SK-N-SH (cell line): ENCODE results near the gene AKAP11. TPM values are rescaled to one million over a fixed set of nuclear protein-coding genes. Genes with fewer than 3 reads are reported as not detected.

Experiments
- CTCF ChIA-PET: fragments of 300-600, 350-600 bp; formaldehyde crosslinking; extraction: SDS; loops from one replicate; lab custom pipeline; 2021; lab: Yijun Ruan, JAX
- POLR2A ChIA-PET: fragments of 350-600 bp; sonication (Branson Sonifier 250); formaldehyde crosslinking; extraction: SDS; loops from one replicate; lab custom pipeline; 2020; ENCODE audit warnings: antibody characterized with exemption, inconsistent platforms; lab: Yijun Ruan, JAX
- DNase-seq: peaks from one replicate; pipeline ENCODE4 v3.0.0; 2012
- H2AFZ ChIP-seq: fragments of 200-600 bp; sonication (generic); 2 replicates; pipeline ENCODE4 v1.8.1; 2016; ENCODE audit warnings: antibody characterized with exemption, mild to moderate bottlenecking, low read depth
- H3F3A ChIP-seq: fragments of 200-600 bp; sonication (generic); replicated peaks from 2 replicates; pipeline ENCODE3; 2016; ENCODE audit warnings: antibody characterized with exemption, mild to moderate bottlenecking; ENCODE audit not compliant: insufficient read depth
- H3K27ac ChIP-seq, 2 experiments: fragments of 200-500 bp in 1 of 2; fragments of 200-600 bp in 1 of 2; sonication (Bioruptor generic) in 1 of 2; sonication (generic), shearing (Covaris generic) in 1 of 2; 2 replicates each; pipeline versions ENCODE4 v1.5.1 to v1.6.1; 2014 to 2016; ENCODE audit warnings: low read depth in 2 of 2, inconsistent platforms in 1 of 2, low read length in 1 of 2, mild to moderate bottlenecking in 1 of 2, mixed read lengths in 1 of 2
- H3K27me3 ChIP-seq: fragments of 200-600 bp; sonication (generic), shearing (Covaris generic); 2 replicates; pipeline ENCODE4 v1.6.1; 2016; ENCODE audit warnings: mixed run types; ENCODE audit not compliant: insufficient read depth
- H3K36me3 ChIP-seq, 2 experiments: fragments of 200-500 bp in 1 of 2; fragments of 200-600 bp in 1 of 2; sonication (Bioruptor generic) in 1 of 2; sonication (generic) in 1 of 2; replicated peaks in 1 of 2; 2 replicates each; pipeline versions ENCODE3 to v1.5.1; 2014 to 2016; ENCODE audit warnings: low read length in 1 of 2, mild to moderate bottlenecking in 1 of 2; ENCODE audit not compliant: insufficient read depth in 2 of 2, control insufficient read depth in 1 of 2
- H3K4me1 ChIP-seq, 2 experiments: fragments of 200-500 bp in 1 of 2; fragments of 200-600 bp in 1 of 2; sonication (Bioruptor generic) in 1 of 2; sonication (generic), shearing (Covaris generic) in 1 of 2; 2 replicates each; pipeline versions ENCODE4 v1.5.1 to v1.6.1; 2014 to 2016; ENCODE audit warnings: low read depth in 1 of 2, low read length in 1 of 2, mixed run types in 1 of 2; ENCODE audit not compliant: insufficient read depth in 2 of 2, control insufficient read depth in 1 of 2
- H3K4me2 ChIP-seq: fragments of 200-600 bp; sonication (generic), shearing (Covaris generic); 2 replicates; pipeline ENCODE4 v1.6.1; 2017; ENCODE audit warnings: mixed run types
- H3K4me3 ChIP-seq, 2 experiments: fragments of 200-500 bp in 1 of 2; fragments of 200-600 bp in 1 of 2; sonication (Bioruptor generic) in 1 of 2; sonication (generic), shearing (Covaris generic) in 1 of 2; 2 replicates each; pipeline versions ENCODE4 v1.5.1 to v1.8.1; 2014 to 2016; ENCODE audit warnings: low read depth in 2 of 2, inconsistent platforms in 1 of 2, low read length in 1 of 2, mild to moderate bottlenecking in 1 of 2, mixed read lengths in 1 of 2, moderate library complexity in 1 of 2
- H3K79me2 ChIP-seq: fragments of 200-600 bp; sonication (generic); 2 replicates; pipeline ENCODE4 v1.8.1; 2017; ENCODE audit warnings: mild to moderate bottlenecking; ENCODE audit not compliant: insufficient read depth
- H3K9ac ChIP-seq: fragments of 200-600 bp; sonication (generic); 2 replicates; pipeline ENCODE4 v1.6.1; 2017; ENCODE audit warnings: mixed run types
- H3K9me2 ChIP-seq: fragments of 200-600 bp; sonication (generic); 2 replicates; pipeline ENCODE4 v1.6.1; 2017; ENCODE audit warnings: mixed run types
- H3K9me3 ChIP-seq: fragments of 200-600 bp; sonication (generic); 2 replicates; pipeline ENCODE4 v1.6.1; 2017; ENCODE audit warnings: mixed run types, mild to moderate bottlenecking, moderate library complexity
- H4K20me1 ChIP-seq: fragments of 200-600 bp; sonication (generic); 2 replicates; pipeline ENCODE4 v1.6.1; 2017; ENCODE audit warnings: mild to moderate bottlenecking, mixed run types; ENCODE audit not compliant: insufficient read depth
- CTCF ChIP-seq: fragments of 200-600 bp; sonication (generic); IDR thresholded peaks from 2 replicates; pipeline ENCODE4 v1.6.1; 2017; ENCODE audit warnings: antibody characterized with exemption, mild to moderate bottlenecking, moderate library complexity
- ELF1 ChIP-seq: IDR thresholded peaks from 2 replicates; pipeline ENCODE4 v1.4.0; 2012
- EP300 ChIP-seq, 2 experiments: IDR thresholded peaks; 2 replicates each; pipeline versions ENCODE4 v1.4.0 to v1.6.1; 2012; ENCODE audit warnings: borderline replicate concordance in 1 of 2, low read depth in 1 of 2, low read length in 1 of 2
- FOXJ3 ChIP-seq: sonication (generic); formaldehyde crosslinking; IDR thresholded peaks from 2 replicates; pipeline ENCODE4 v1.5.1; 2020; ENCODE audit warnings: mild to moderate bottlenecking, missing genetic modification reagents
- MEF2A ChIP-seq: IDR thresholded peaks from 2 replicates; pipeline ENCODE4 v1.4.0; 2012; ENCODE audit warnings: low read depth, borderline replicate concordance
- NFIC ChIP-seq: IDR thresholded peaks from 2 replicates; pipeline ENCODE4 v1.4.0; 2012; ENCODE audit warnings: borderline replicate concordance
- REST ChIP-seq: IDR thresholded peaks from 2 replicates; pipeline ENCODE4 v1.6.1; 2012; ENCODE audit warnings: mild to moderate bottlenecking, low read depth, low read length, moderate library complexity
- RXRA ChIP-seq: IDR thresholded peaks from 2 replicates; pipeline ENCODE4 v1.4.0; 2012; ENCODE audit warnings: low read depth, mild to moderate bottlenecking, borderline replicate concordance
- SIN3A ChIP-seq: IDR thresholded peaks from 2 replicates; pipeline ENCODE4 v1.6.1; 2012; ENCODE audit warnings: low read depth, mild to moderate bottlenecking, low read length, moderate library complexity, borderline replicate concordance
- WGBS: methylation state at CpG from one replicate; pipeline ENCODE4 v1.1.6; 2017; ENCODE audit warnings: low lambda C conversion rate; 5-methylcytosine and 5-hydroxymethylcytosine counted together
- polyA plus RNA-seq, 3 experiments: library from polyadenylated mRNA; depleted of rRNA; stranded (reverse); fragments of >200 nt; gene quantifications; 2 replicates each; pipeline ENCODE4 v1.2.3, GENCODE V29; 2012
- TF ChIP-seq, protein P1 (sequence below): IDR thresholded peaks from 2 replicates; pipeline ENCODE4 v1.4.0; 2012; ENCODE audit warnings: low read depth

AKAP11 gene
- 5.6 and 8.8 TPM in 2 replicates for polyA plus RNA-seq (2012; rRNA removed)
- 9.4 and 10.1 TPM in 2 replicates for polyA plus RNA-seq (2012; cell fraction: cytosol; rRNA removed)
- polyA plus RNA-seq (2012; cell fraction: nucleus; rRNA removed), result 4.0 and 8.8 TPM in 2 replicates

GRCh38 chr13:42272115-42272803 is at the start of gene AKAP11:
Gene AKAP11, plus strand, starts transcription at chr13:42272152. Its CDS starts 14,197 bp downstream, at chr13:42286349.
- peaks cover 41% of the 10 kb centered on the region for H3K79me2 ChIP-seq
- H2AFZ ChIP-seq, result peak within 1 kb of the TSS; percentile 97
- no peak for DNase-seq

DNA sequence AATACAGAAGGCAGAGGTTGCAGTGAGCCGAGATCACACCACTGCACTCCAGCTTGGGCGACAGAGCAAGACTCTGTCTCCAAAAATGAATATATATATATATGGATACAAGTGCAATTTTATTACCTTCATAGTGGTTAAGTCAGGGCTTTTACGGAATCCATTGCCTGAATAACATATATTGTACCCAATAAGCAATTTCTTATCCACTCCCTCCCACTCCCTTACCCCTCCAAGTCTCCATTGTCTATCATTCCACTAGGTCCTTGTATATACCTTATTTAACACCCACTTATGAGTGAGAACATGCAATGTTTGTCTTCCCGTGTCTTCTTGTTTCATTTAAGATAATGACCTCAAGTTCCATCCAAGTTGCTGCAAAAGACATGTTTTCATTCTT is 48.3 kb upstream of the AKAP11 start:
- no peaks in the 10 kb centered on the region for H4K20me1 ChIP-seq
- CTCF ChIA-PET, result interaction anchor here (1.0 kb wide), 1 partner anchor 12 kb away, joined by 3 read pairs; no protein-coding TSS in a partner anchor
- H3K9ac ChIP-seq, result no peak overlapping the region
- no peak overlapping the region for H3K4me2 ChIP-seq
- no peak overlapping the region for H3K4me3 ChIP-seq
- no peaks in the 10 kb centered on the region for H3F3A ChIP-seq
- POLR2A ChIA-PET, result no interaction called here
- no peak overlapping the region for H3K27ac ChIP-seq
- H3K36me3 ChIP-seq, result peaks cover 32 to 43% of the 10 kb centered on the region in 2 experiments
- no peaks in the 10 kb centered on the region for H3K27me3 ChIP-seq
- no peaks in the 10 kb centered on the region for H3K9me3 ChIP-seq
- 97% methylated on average over 4 of the region's 4 CpGs for WGBS
- DNase-seq, result no peak
- H3K4me1 ChIP-seq, result no peaks in the 10 kb centered on the region
- no peaks in the 10 kb centered on the region for H3K9me2 ChIP-seq
- H2AFZ ChIP-seq, result no peak overlapping the region
- H3K79me2 ChIP-seq, result no peaks in the 10 kb centered on the region
- no peak for TF ChIP-seq ELF1
- TF ChIP-seq NFIC, result no peak
- no peak for TF ChIP-seq CTCF
- no peak for TF ChIP-seq MEF2A
- no peak for TF ChIP-seq REST
- TF ChIP-seq, protein P1, sequence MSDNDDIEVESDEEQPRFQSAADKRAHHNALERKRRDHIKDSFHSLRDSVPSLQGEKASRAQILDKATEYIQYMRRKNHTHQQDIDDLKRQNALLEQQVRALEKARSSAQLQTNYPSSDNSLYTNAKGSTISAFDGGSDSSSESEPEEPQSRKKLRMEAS, result no peak
- TF ChIP-seq EP300 (IDR thresholded peaks at IDR 0.05; ENCODE audit: borderline replicate concordance in 1 of 2, low read depth in 1 of 2, low read length in 1 of 2), result no peak
- TF ChIP-seq SIN3A, result no peak
- no peak for TF ChIP-seq FOXJ3 (CRISPR knock-in tag)
- no peak for TF ChIP-seq RXRA

More at GRCh38 chr13:42272115-42272803, at the start of gene AKAP11:
- H3K9me2 ChIP-seq, result no peaks in the 10 kb centered on the region
- H3K4me2 ChIP-seq, result peak within 1 kb of the TSS; percentile 81
- TF ChIP-seq CTCF, result no peak
- TF ChIP-seq, protein P1, result peak; percentile 55; the same call in 1 of the 2 replicates
- POLR2A ChIA-PET, result interaction anchor here (0.6 kb wide), 1 partner anchor 1173 kb away, joined by 3 read pairs; no protein-coding TSS in a partner anchor
- H3K4me3 ChIP-seq, result peak within 1 kb of the TSS; percentile 88 to 95
- H3K27me3 ChIP-seq, result no peaks in the 10 kb centered on the region
- H3K4me1 ChIP-seq, result peaks cover 0 to 10% of the 10 kb centered on the region in 2 experiments; a peak in 3 of 4 replicates
- peak within 1 kb of the TSS; percentile 81 for H3K9ac ChIP-seq
- under 1% methylated on average over 33 of the region's 59 CpGs for WGBS
- H3K9me3 ChIP-seq, result no peaks in the 10 kb centered on the region
- H3F3A ChIP-seq, result peaks cover 6% of the 10 kb centered on the region
- H3K36me3 ChIP-seq, result peaks cover 0 to 1% of the 10 kb centered on the region in 2 experiments
- peak within 1 kb of the TSS; percentile 90 to 93 for H3K27ac ChIP-seq
- CTCF ChIA-PET, result interaction anchor here (0.8 to 1.3 kb wide), 2 partner anchors 9 to 21 kb away, joined by 3 read pairs; no protein-coding TSS in a partner anchor
- H4K20me1 ChIP-seq, result no peaks in the 10 kb centered on the region
